Trophoblast cell (in vitro differentiated cells and primary cell): ENCODE data around the gene ARHGAP22.

Source experiments
- DNase-seq, 2 donors: peaks; one replicate each; pipeline ENCODE4 v3.0.0-alpha.2; 2016
- H2AFZ ChIP-seq: 2 replicates; pipeline ENCODE4 v1.6.1; 2013; ENCODE audit warnings: low read length, moderate library complexity, mild to moderate bottlenecking; ENCODE audit not compliant: insufficient read depth, poor library complexity
- H2AK5ac ChIP-seq: 2 replicates; pipeline ENCODE4 v1.6.1; 2013; ENCODE audit warnings: mild to moderate bottlenecking, low read length
- H2BK120ac ChIP-seq: 2 replicates; pipeline ENCODE4 v1.6.1; 2013; ENCODE audit warnings: low read length, mild to moderate bottlenecking, moderate library complexity; ENCODE audit not compliant: insufficient read depth, poor library complexity
- H2BK12ac ChIP-seq: 2 replicates; pipeline ENCODE4 v1.6.1; 2013; ENCODE audit warnings: mild to moderate bottlenecking, low read length, moderate library complexity
- H2BK5ac ChIP-seq: 2 replicates; pipeline ENCODE4 v1.6.1; 2013; ENCODE audit warnings: low read length, low read depth, moderate library complexity, mild to moderate bottlenecking; ENCODE audit not compliant: poor library complexity
- H3K14ac ChIP-seq: 2 replicates; pipeline ENCODE4 v1.6.1; 2013; ENCODE audit warnings: mild to moderate bottlenecking, low read length
- H3K18ac ChIP-seq: 2 replicates; pipeline ENCODE4 v1.6.1; 2013; ENCODE audit warnings: mild to moderate bottlenecking, low read length
- H3K23ac ChIP-seq: 2 replicates; pipeline ENCODE4 v1.6.1; 2013; ENCODE audit warnings: low read length
- H3K27ac ChIP-seq: 2 replicates; pipeline ENCODE4 v1.5.1; 2013; ENCODE audit warnings: low read depth, mild to moderate bottlenecking, inconsistent platforms, low read length, moderate library complexity
- H3K27me3 ChIP-seq: 2 replicates; pipeline ENCODE4 v1.6.1; 2013; ENCODE audit warnings: inconsistent platforms, mild to moderate bottlenecking, low read length, moderate library complexity; ENCODE audit not compliant: insufficient read depth
- H3K36me3 ChIP-seq, 2 experiments: 1 replicate in 1 of 2; 2 replicates in 1 of 2; pipeline ENCODE4 v1.6.1; 2013; ENCODE audit warnings: low read length in 2 of 2, mild to moderate bottlenecking in 2 of 2, moderate library complexity in 1 of 2; ENCODE audit not compliant: insufficient read depth in 2 of 2, control insufficient read depth in 1 of 2
- H3K4ac ChIP-seq: 2 replicates; pipeline ENCODE4 v1.6.1; 2013; ENCODE audit warnings: low read depth, mild to moderate bottlenecking, low read length, moderate library complexity
- H3K4me1 ChIP-seq, 2 experiments: 1 replicate in 1 of 2; 2 replicates in 1 of 2; pipeline ENCODE4 v1.6.1; 2013; ENCODE audit warnings: low read length in 2 of 2, mild to moderate bottlenecking in 2 of 2, moderate library complexity in 1 of 2; ENCODE audit not compliant: insufficient read depth in 2 of 2, control insufficient read depth in 1 of 2
- H3K4me2 ChIP-seq: 2 replicates; pipeline ENCODE4 v1.6.1; 2013; ENCODE audit warnings: inconsistent platforms, mild to moderate bottlenecking, low read length, moderate library complexity
- H3K4me3 ChIP-seq: 2 replicates; pipeline ENCODE4 v1.5.1; 2013; ENCODE audit warnings: mild to moderate bottlenecking, low read depth, low read length, inconsistent platforms
- H3K79me1 ChIP-seq: one replicate; pipeline ENCODE4 v1.6.1; 2013; ENCODE audit warnings: low read length
- H3K79me2 ChIP-seq: 2 replicates; pipeline ENCODE4 v1.6.1; 2013; ENCODE audit warnings: low read length, mild to moderate bottlenecking; ENCODE audit not compliant: control insufficient read depth, insufficient read depth, poor library complexity
- H3K9ac ChIP-seq: 2 replicates; pipeline ENCODE4 v1.6.1; 2013; ENCODE audit warnings: mild to moderate bottlenecking, low read length
- H3K9me3 ChIP-seq: 2 replicates; pipeline ENCODE4 v1.6.1; 2013; ENCODE audit warnings: low read depth, mild to moderate bottlenecking, control low read depth, inconsistent platforms, low read length; ENCODE audit not compliant: insufficient read depth
- H4K12ac ChIP-seq: 2 replicates; pipeline ENCODE4 v1.6.1; 2013; ENCODE audit warnings: low read depth, mild to moderate bottlenecking, low read length, moderate library complexity
- H4K8ac ChIP-seq: 2 replicates; pipeline ENCODE4 v1.6.1; 2013; ENCODE audit warnings: low read depth, mild to moderate bottlenecking, low read length, moderate library complexity
- H4K91ac ChIP-seq: one replicate; pipeline ENCODE4 v1.6.1; 2013; ENCODE audit warnings: low read depth, mild to moderate bottlenecking, low read length, moderate library complexity
- WGBS: extraction: QIAGEN DNeasy Blood & Tissue Kit; methylation state at CpG from one replicate; pipeline ENCODE4 v1.1.7; 2013; ENCODE audit warnings: missing lambda C conversion rate; ENCODE audit not compliant: insufficient read length, insufficient coverage; ENCODE audit errors: extremely low coverage; 5-methylcytosine and 5-hydroxymethylcytosine counted together

Gene ARHGAP22

DNA sequence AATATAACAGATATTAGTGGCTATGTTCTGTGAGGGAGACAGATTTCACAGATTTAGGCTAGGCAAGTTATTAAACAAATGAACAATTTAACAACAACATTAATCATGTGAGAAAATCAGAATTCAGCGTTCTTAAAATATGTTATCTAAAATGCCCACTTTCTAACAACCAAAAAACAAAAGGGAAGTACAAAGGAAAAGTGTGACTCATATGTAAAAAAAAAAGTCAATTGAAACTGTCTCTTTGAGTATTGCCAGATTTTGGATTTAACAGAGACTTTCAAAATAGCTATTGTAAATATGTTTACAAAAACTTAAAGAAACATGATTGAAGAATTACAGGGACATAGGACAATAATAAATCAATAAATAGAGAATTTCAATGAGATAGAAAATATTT, 34.8 kb upstream of the ARHGAP22 start:
- no peak overlapping the region for H4K91ac ChIP-seq
- H3K4ac ChIP-seq = no peak overlapping the region
- no peaks in the 10 kb centered on the region for H3K79me1 ChIP-seq
- H4K8ac ChIP-seq = no peak overlapping the region
- no CpG with 5 or more reads among the region's 1 CpG for WGBS
- H2AFZ ChIP-seq = no peak overlapping the region
- no peak overlapping the region for H3K23ac ChIP-seq
- no peak overlapping the region for H3K14ac ChIP-seq
- no peaks in the 10 kb centered on the region for H3K79me2 ChIP-seq
- no peak overlapping the region for H3K18ac ChIP-seq
- no peak overlapping the region for H2BK120ac ChIP-seq
- no peak overlapping the region for H2BK5ac ChIP-seq
- H3K4me3 ChIP-seq = no peak overlapping the region
- H3K4me1 ChIP-seq = peaks cover 2% of the 10 kb centered on the region in 2 experiments
- no peak overlapping the region for H4K12ac ChIP-seq
- peak in 1 of 2 donors; percentile 12 for DNase-seq
- H2AK5ac ChIP-seq = no peak overlapping the region
- no peak overlapping the region for H2BK12ac ChIP-seq
- H3K9ac ChIP-seq = no peak overlapping the region
- peaks cover 2% of the 10 kb centered on the region for H3K9me3 ChIP-seq
- H3K36me3 ChIP-seq = no peaks in the 10 kb centered on the region
- no peaks in the 10 kb centered on the region for H3K27me3 ChIP-seq
- no peak overlapping the region for H3K27ac ChIP-seq
- H3K4me2 ChIP-seq = no peak overlapping the region

DNA sequence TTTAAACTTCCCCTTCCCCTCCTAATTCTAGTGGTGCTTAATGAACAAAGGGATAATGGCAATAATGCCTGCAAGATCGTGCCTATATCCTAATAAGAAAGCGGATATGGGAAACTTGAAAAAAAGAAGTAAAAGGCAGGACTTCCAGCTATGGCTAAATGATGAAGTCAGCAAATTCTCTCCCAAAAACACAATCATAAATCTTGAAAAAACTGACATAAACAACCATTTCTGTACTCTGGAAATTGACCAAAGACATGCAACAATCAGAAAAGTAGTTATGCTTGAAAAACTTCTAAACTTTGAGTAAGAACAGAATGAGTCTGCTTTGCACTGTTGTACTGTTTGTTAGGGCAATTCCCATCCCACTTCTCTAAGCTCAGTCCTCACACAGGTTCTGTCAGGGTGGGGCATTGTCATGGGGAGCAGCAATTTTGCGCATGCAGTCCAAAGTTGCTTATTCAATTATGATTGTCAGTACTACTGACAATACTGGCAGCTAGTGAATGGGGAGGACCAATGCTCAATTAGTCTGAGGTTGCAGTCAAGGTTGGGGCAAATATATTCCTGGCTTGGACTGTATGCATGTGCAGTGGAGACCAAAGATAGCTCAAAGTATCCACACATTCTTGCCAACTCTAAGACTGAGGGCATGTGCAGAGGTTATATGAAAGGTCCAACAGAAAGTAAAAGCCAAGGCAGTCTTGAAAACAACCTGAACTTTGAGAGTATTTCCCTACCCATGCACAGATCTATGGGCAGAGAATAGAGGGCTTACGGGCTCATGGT, 34.1 kb upstream of the ARHGAP22 start:
- no peak overlapping the region for H3K4me3 ChIP-seq
- H3K14ac ChIP-seq = no peak overlapping the region
- no peaks in the 10 kb centered on the region for H3K27me3 ChIP-seq
- no peak overlapping the region for H3K4me2 ChIP-seq
- no peak overlapping the region for H2AK5ac ChIP-seq
- H3K27ac ChIP-seq = no peak overlapping the region
- no peak overlapping the region for H2BK12ac ChIP-seq
- WGBS = no CpG with 5 or more reads among the region's 4 CpGs
- H3K79me2 ChIP-seq = no peaks in the 10 kb centered on the region
- H3K4me1 ChIP-seq = peaks cover 2% of the 10 kb centered on the region in 2 experiments
- H4K12ac ChIP-seq = no peak overlapping the region
- H2AFZ ChIP-seq = no peak overlapping the region
- H3K4ac ChIP-seq = no peak overlapping the region
- H3K18ac ChIP-seq = no peak overlapping the region
- no peaks in the 10 kb centered on the region for H3K36me3 ChIP-seq
- no peak overlapping the region for H2BK5ac ChIP-seq
- no peak overlapping the region for H3K23ac ChIP-seq
- no peak overlapping the region for H4K8ac ChIP-seq
- peaks cover 2% of the 10 kb centered on the region for H3K9me3 ChIP-seq
- H3K79me1 ChIP-seq = no peaks in the 10 kb centered on the region
- H3K9ac ChIP-seq = no peak overlapping the region
- no peak overlapping the region for H2BK120ac ChIP-seq
- DNase-seq = no peak
- no peak overlapping the region for H4K91ac ChIP-seq

DNA sequence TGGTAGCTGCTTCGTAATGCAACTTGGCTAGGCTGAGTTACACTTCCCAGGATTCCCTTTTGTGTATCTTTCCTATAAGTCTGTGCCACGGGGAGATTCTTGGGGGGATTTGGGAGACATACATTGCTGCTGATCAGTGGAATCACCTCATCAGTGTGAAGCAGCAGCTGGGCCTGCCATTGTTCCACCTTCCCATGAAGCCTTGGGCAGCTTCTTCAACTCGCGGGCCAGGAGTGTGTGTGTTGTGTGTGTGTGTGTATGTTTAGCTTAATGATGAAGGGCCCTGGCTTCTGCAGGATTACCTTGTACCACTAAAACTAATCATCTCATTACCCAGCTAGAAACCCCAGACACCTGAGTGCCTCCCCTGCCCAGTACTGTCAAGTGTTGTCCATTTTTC, 33.3 kb upstream of the ARHGAP22 start:
- Histone ChIP-seq H3K36me3 (no peaks in the 10 kb centered on the region), H4K12ac (no peak overlapping the region), H4K8ac (no peak overlapping the region), H3K4me1 (peaks cover 2% of the 10 kb centered on the region in 2 experiments), H2BK12ac (no peak overlapping the region), H3K4me2 (no peak overlapping the region), H3K27ac (no peak overlapping the region), H3K14ac (no peak overlapping the region), H2AK5ac (no peak overlapping the region), H3K9me3 (peaks cover 2% of the 10 kb centered on the region), H3K9ac (no peak overlapping the region), H2BK120ac (no peak overlapping the region), H3K4me3 (no peak overlapping the region), H3K4ac (no peak overlapping the region), H2AFZ (no peak overlapping the region), H3K27me3 (no peaks in the 10 kb centered on the region), H3K18ac (no peak overlapping the region), H2BK5ac (no peak overlapping the region), H3K79me2 (no peaks in the 10 kb centered on the region), H3K79me1 (no peaks in the 10 kb centered on the region), H3K23ac (no peak overlapping the region), H4K91ac (no peak overlapping the region)
- WGBS = no CpG with 5 or more reads among the region's 4 CpGs
- no peak for DNase-seq

- no peak overlapping the region for H2AFZ ChIP-seq
- H2BK5ac ChIP-seq = no peak overlapping the region
- no peak overlapping the region for H3K4ac ChIP-seq
- H3K4me1 ChIP-seq = peaks cover 2% of the 10 kb centered on the region in 2 experiments
- no peak overlapping the region for H3K14ac ChIP-seq
- no peak overlapping the region for H4K91ac ChIP-seq
- no peak overlapping the region for H3K18ac ChIP-seq
- H3K36me3 ChIP-seq = no peaks in the 10 kb centered on the region
- no peak overlapping the region for H3K4me2 ChIP-seq
- H3K79me1 ChIP-seq = no peaks in the 10 kb centered on the region
- H2AK5ac ChIP-seq = no peak overlapping the region
- H4K12ac ChIP-seq = no peak overlapping the region
- no peak overlapping the region for H3K23ac ChIP-seq
- no peak overlapping the region for H4K8ac ChIP-seq
- H3K27me3 ChIP-seq = no peaks in the 10 kb centered on the region
- DNase-seq = no peak
- H2BK12ac ChIP-seq = no peak overlapping the region
- H3K9ac ChIP-seq = no peak overlapping the region
- no peak overlapping the region for H2BK120ac ChIP-seq
- WGBS = no CpG with 5 or more reads among the region's 3 CpGs
- no peak overlapping the region for H3K27ac ChIP-seq
- H3K9me3 ChIP-seq = peaks cover 2% of the 10 kb centered on the region
- no peaks in the 10 kb centered on the region for H3K79me2 ChIP-seq
- no peak overlapping the region for H3K4me3 ChIP-seq
Measured at GRCh38 chr10:48636901-48637300, 32.0 kb upstream of the ARHGAP22 start.
